C4-2B (cell line): ENCODE results near the gene LAMC3.

ENCODE experiments used
- H3K27ac ChIP-seq: fragments of 450-650 bp; 2 replicates; pipeline ENCODE4 v1.5.1; 2017
- ZFX ChIP-seq: fragments of 450-650 bp; IDR thresholded peaks from 2 replicates; pipeline ENCODE4 v1.6.1; 2017
- TF ChIP-seq, protein P1 (sequence below): fragments of 450-650 bp; conservative IDR thresholded peaks from 2 replicates; pipeline ENCODE4 v1.5.1; 2017; ENCODE audit warnings: mild to moderate bottlenecking

LAMC3 gene

DNA sequence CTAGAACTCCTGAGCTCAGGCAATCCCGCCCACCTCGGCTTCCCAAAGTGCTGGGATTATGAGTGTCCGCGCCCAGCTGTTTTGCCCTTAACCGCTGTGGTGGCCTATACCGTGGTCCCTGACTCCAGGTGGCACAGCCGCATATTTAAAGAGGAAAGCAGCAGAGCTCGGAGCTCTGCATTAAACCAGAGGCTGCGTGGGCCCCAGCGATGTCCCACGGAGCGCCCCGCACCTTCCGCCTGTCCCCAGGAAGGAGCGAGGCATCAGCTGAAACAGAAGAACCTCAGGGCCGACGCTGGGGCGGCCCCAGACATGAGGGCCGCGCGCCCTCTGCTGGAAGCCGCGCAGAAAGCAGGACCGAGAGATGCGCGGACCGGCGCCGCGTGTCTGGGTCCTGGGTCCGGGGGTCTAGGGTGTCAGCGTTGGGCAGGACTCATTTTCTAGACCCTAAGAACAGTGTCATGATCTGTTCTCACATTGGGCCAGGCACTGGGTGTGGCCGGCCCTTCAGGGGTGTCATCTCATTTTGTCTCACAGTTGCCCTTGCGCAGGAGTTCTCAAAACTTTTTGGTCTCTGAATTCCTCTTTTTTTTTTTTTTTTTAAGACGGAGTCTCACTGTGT is 37.7 kb downstream of the LAMC3 start:
- H3K27ac ChIP-seq, result no peak overlapping the region
- TF ChIP-seq, protein P1, sequence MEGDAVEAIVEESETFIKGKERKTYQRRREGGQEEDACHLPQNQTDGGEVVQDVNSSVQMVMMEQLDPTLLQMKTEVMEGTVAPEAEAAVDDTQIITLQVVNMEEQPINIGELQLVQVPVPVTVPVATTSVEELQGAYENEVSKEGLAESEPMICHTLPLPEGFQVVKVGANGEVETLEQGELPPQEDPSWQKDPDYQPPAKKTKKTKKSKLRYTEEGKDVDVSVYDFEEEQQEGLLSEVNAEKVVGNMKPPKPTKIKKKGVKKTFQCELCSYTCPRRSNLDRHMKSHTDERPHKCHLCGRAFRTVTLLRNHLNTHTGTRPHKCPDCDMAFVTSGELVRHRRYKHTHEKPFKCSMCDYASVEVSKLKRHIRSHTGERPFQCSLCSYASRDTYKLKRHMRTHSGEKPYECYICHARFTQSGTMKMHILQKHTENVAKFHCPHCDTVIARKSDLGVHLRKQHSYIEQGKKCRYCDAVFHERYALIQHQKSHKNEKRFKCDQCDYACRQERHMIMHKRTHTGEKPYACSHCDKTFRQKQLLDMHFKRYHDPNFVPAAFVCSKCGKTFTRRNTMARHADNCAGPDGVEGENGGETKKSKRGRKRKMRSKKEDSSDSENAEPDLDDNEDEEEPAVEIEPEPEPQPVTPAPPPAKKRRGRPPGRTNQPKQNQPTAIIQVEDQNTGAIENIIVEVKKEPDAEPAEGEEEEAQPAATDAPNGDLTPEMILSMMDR, result peak; percentile 96
- TF ChIP-seq ZFX, result no peak

DNA sequence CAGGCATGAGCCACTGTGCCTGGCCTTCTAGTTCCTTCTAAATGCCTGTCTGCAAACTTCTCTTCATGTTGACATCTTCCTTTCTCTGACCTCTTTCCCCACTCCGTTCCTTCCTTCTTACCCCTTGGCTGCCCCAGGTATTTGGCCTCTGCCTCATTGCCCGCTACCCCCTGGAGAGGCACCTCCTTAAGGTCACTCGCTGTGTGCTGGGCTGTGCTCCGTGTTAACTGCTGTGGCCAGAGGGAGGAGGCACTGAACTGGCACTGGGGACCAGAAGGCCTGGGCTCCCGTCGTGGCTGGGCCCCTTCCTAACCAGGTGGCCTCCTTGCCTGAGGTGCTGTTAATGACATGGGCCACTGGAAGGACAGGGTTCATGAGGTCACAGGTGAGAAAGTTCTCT is 39.4 kb downstream of the LAMC3 start:
- TF ChIP-seq, protein P1, result no peak
- no peak overlapping the region for H3K27ac ChIP-seq

DNA sequence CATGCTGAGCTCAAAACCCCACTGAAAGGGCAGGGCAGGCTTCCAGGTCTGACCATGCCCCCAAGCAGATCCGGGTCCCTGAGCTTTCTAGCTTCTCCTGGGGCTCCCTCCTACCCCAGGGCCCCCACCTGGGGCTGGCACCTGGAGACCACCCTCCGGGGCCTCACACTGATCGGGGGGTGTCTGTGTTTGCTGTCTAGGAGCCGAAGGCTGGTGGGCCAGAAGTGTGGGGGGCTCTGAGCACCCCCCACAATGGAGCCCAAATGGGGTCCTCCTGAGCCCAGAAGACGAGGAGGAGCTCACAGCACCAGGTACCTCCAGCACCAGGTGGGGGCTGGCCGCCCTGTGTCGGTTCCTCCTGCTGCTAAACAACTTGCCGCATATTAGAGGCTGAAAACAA is 39.8 kb downstream of the LAMC3 start:
- no peak overlapping the region for H3K27ac ChIP-seq
- TF ChIP-seq, protein P1, result no peak
- TF ChIP-seq ZFX, result no peak

DNA sequence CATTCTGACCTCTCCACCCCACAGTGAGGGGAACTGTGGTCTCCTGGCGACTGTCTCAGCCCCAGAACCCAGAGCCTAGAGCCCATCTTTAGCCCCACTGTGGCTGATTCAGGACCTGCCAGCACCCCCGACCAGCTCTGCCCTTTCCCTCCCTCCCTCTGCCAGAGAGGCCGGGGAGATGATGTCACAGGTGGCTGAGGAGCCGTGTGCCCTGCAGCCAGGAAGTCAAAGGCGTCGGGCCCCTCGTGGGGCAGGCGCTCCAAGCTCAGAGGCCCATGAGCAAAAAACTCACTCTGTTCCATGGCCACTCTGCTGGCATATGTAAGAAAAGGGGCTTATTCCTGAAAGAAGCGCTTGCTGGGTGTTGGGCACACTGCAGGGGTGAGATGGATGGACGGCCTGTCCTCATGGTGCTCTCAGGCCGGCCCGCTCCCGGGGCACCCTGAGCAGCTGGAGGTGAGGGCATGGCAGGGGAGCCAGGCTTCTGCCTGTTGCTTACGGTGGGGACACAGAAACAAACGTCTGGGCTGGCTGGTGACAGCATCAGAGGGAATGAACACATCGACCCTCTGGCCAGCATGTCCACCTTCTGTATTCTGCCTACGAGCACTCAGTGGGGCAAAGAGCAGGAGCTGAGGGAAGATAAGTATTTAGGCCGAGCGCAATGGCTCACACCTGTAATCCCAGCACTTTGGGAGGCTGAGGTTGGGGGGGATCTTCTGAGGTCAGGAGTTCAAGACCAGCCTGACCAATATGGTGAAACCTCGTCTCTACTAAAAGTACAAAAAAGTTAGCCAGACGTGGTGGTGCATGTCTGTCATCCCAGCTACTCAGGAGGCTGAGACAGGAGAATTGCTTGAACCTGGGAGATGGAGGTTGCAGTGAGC is 41.1 kb downstream of the LAMC3 start:
- TF ChIP-seq ZFX, result no peak
- TF ChIP-seq, protein P1, result no peak
- H3K27ac ChIP-seq, result no peak overlapping the region

DNA sequence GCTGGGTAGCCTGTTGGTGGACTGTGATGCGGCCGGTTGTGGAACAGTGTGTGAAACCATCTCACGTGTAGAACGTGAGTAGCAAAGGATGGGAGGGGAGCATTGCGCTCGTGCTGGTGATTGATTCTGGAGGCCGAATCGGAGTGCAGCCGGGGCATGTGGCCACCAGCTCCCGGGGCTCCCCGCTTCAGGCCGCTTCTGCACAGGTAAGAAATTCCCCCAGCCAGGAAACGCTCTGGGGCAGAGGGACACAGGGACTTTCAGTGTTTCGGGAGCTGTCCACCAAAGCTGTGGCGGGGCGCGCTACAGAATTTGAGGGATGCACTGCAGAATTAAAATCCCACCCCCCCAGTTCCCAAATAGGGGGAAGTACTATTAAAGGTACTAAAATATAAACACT is 41.9 kb downstream of the LAMC3 start:
- no peak overlapping the region for H3K27ac ChIP-seq
- TF ChIP-seq, protein P1, result no peak
- TF ChIP-seq ZFX, result no peak

DNA sequence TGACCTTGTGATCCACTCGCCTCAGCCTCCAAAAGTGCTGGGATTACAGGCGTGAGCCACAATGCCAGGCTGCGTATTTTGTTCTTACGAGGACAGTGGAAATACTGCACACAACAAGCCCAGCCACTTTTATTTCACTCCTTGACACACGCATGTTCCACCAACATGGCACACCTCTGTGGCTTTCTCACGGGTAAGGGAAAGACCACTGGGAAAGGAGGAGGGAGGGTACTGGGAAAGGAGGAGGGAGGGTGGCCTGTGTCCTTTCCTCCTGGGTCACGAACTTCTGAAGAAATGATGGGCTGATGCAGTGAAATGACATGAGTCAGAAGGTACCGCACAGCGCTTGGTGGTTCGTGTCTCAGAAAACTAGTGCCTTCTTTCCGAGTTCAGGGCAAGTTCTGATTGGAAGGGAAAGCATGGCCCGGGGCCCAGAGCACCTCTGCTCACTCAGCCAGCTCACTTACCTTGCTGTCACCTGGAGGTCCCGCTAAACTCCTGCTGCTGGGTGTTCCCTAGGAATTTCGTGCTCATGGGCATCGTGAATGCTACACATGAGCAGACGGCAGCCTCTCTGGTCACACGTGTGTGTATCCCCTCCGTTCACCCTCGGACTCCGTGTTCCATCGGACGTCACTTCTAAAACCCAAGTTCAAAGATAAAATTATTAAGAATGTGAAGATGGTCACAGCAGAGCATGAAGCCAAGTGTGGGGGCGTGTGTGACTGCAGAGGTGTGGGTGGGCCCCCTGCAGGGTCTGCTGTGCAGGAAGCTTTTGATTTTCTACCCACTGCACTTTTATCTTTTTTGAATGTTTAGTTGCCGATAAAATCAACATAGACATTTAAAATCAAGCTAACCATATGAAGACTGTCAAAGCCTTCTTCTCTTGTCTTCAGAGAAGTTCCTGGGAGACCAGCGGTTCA is 42.9 kb downstream of the LAMC3 start:
- TF ChIP-seq, protein P1, result no peak
- TF ChIP-seq ZFX, result no peak
- no peak overlapping the region for H3K27ac ChIP-seq
